Erythroblast (primary cell): ENCODE results near the gene DBT.

ENCODE experiments used
- GATA1 ChIP-seq: IDR thresholded peaks from 2 replicates; pipeline ENCODE4 v1.6.1; 2011; ENCODE audit warnings: low read depth, mild to moderate bottlenecking, control low read depth, low read length, moderate library complexity
- POLR2A ChIP-seq: IDR thresholded peaks from 2 replicates; pipeline ENCODE4 v1.6.1; 2011; ENCODE audit warnings: mild to moderate bottlenecking, low read length

- no peak for TF ChIP-seq POLR2A
- TF ChIP-seq GATA1, result no peak
Measured at GRCh38 chr1:100250264-100250663, 630 bp upstream of the DBT start.
